H1 (cell line): Measurements from ENCODE around the gene SCN3A. TPM values are rescaled to one million over a fixed set of nuclear protein-coding genes. Genes with fewer than 3 reads are reported as not detected.

Source experiments
- CTCF ChIA-PET: fragments of 300-600 bp; sonication (Branson Sonifier 250); formaldehyde crosslinking; loops from one replicate; lab custom pipeline; 2021; ENCODE audit not compliant: partially characterized antibody; lab: Charles Lee
- POLR2A ChIA-PET: fragments of 300-600 bp; sonication (Branson Sonifier 250); formaldehyde crosslinking; loops from one replicate; lab custom pipeline; 2021; ENCODE audit warnings: inconsistent platforms; ENCODE audit not compliant: partially characterized antibody; lab: Charles Lee
- DNase-seq, 2 experiments: peaks; one replicate each; pipeline versions ENCODE4 v3.0.0 to v3.0.0-alpha.2; 2010 to 2022; ENCODE audit warnings: low spot score in 2 of 2, low read depth in 1 of 2, mixed read lengths in 1 of 2
- FAIRE-seq: peaks from 2 replicates; lab custom pipeline; 2011; peaks lifted over from hg19 to GRCh38; lab: Jason Lieb, UNC
- H2AFZ ChIP-seq: 2 replicates; pipeline ENCODE4 v1.8.1; 2012; ENCODE audit warnings: low read length, inconsistent platforms
- H2AK5ac ChIP-seq: 2 replicates; pipeline ENCODE4 v1.6.1; 2013; ENCODE audit warnings: low read depth, low read length
- H2BK120ac ChIP-seq: replicated peaks from 2 replicates; pipeline ENCODE3; 2013; ENCODE audit warnings: low read depth, low read length, inconsistent platforms
- H2BK12ac ChIP-seq: 2 replicates; pipeline ENCODE4 v1.6.1; 2013; ENCODE audit warnings: low read depth, low read length
- H2BK15ac ChIP-seq: 2 replicates; pipeline ENCODE4 v1.6.1; 2013; ENCODE audit warnings: low read length
- H2BK20ac ChIP-seq: 2 replicates; pipeline ENCODE4 v1.6.1; 2013; ENCODE audit warnings: low read length
- H2BK5ac ChIP-seq: 2 replicates; pipeline ENCODE4 v1.6.1; 2013; ENCODE audit warnings: low read depth, low read length
- H3K14ac ChIP-seq: 2 replicates; pipeline ENCODE4 v1.6.1; 2013; ENCODE audit warnings: inconsistent platforms; ENCODE audit not compliant: insufficient read length
- H3K18ac ChIP-seq: 2 replicates; pipeline ENCODE4 v1.6.1; 2013; ENCODE audit warnings: low read length; ENCODE audit errors: extremely low read depth
- H3K23ac ChIP-seq: 2 replicates; pipeline ENCODE4 v1.6.1; 2013; ENCODE audit warnings: inconsistent platforms; ENCODE audit not compliant: insufficient read length
- H3K23me2 ChIP-seq: 2 replicates; pipeline ENCODE4 v1.6.1; 2013; ENCODE audit warnings: low read depth, low read length
- H3K27ac ChIP-seq: 2 replicates; pipeline ENCODE4 v1.6.1; 2011; ENCODE audit warnings: low read depth, low read length, inconsistent platforms
- H3K27me3 ChIP-seq, 4 experiments: replicated peaks in 1 of 4; 1 replicate in 1 of 4; 2 replicates in 3 of 4; pipeline versions ENCODE4 v1.6.1 to v1.8.1; 2011 to 2013; ENCODE audit warnings: low read length in 3 of 4, mild to moderate bottlenecking in 3 of 4, inconsistent platforms in 2 of 4, mixed read lengths in 2 of 4, moderate library complexity in 1 of 4; ENCODE audit not compliant: control insufficient read depth in 3 of 4, insufficient read depth in 3 of 4; ENCODE audit errors: extremely low read depth in 1 of 4
- H3K36me3 ChIP-seq, 4 experiments: 2 replicates each; pipeline versions ENCODE4 v1.6.1 to v1.8.1; 2011 to 2013; ENCODE audit warnings: mild to moderate bottlenecking in 4 of 4, low read length in 3 of 4, moderate library complexity in 2 of 4, control low read depth in 1 of 4, inconsistent platforms in 1 of 4; ENCODE audit not compliant: insufficient read depth in 4 of 4, control insufficient read depth in 2 of 4
- H3K4ac ChIP-seq: replicated peaks from 2 replicates; pipeline ENCODE3; 2013; ENCODE audit warnings: low read length, low read depth, mixed read lengths, inconsistent platforms; ENCODE audit not compliant: insufficient read length
- H3K4me1 ChIP-seq, 4 experiments: replicated peaks in 1 of 4; 1 replicate in 1 of 4; 2 replicates in 3 of 4; pipeline versions ENCODE4 v1.6.1 to v1.8.1; 2011 to 2013; ENCODE audit warnings: low read length in 3 of 4, inconsistent platforms in 2 of 4, mixed read lengths in 1 of 4; ENCODE audit not compliant: insufficient read depth in 4 of 4, control insufficient read depth in 3 of 4
- H3K4me2 ChIP-seq, 2 experiments: 2 replicates each; pipeline versions ENCODE4 v1.6.1 to v1.8.1; 2011 to 2013; ENCODE audit warnings: low read depth in 2 of 2, low read length in 2 of 2, control low read depth in 1 of 2, inconsistent platforms in 1 of 2, mild to moderate bottlenecking in 1 of 2; ENCODE audit not compliant: insufficient read depth in 1 of 2
- H3K4me3 ChIP-seq, 4 experiments: fragments of 200-600, 300-600 bp in 1 of 4; sonication (generic), shearing (Covaris generic), sonication (Bioruptor Twin) in 1 of 4; 2 replicates each; pipeline versions ENCODE4 v1.5.1 to v1.8.1; 2011 to 2016; ENCODE audit warnings: low read length in 4 of 4, low read depth in 3 of 4, control low read depth in 2 of 4, inconsistent platforms in 2 of 4, mild to moderate bottlenecking in 2 of 4, mixed read lengths in 1 of 4, moderate library complexity in 1 of 4; ENCODE audit not compliant: insufficient read depth in 2 of 4; ENCODE audit errors: extremely low read depth in 1 of 4
- H3K56ac ChIP-seq: replicated peaks from 2 replicates; pipeline ENCODE3; 2013; ENCODE audit warnings: low read depth, mild to moderate bottlenecking, mixed read lengths, low read length, inconsistent platforms; ENCODE audit not compliant: insufficient read length
- H3K79me1 ChIP-seq: 2 replicates; pipeline ENCODE4 v1.6.1; 2013; ENCODE audit warnings: low read depth, low read length, control low read depth
- H3K79me2 ChIP-seq, 2 experiments: 2 replicates each; pipeline versions ENCODE4 v1.6.1 to v1.8.1; 2012 to 2013; ENCODE audit warnings: low read length in 2 of 2, mild to moderate bottlenecking in 2 of 2, inconsistent platforms in 1 of 2; ENCODE audit not compliant: insufficient read depth in 2 of 2, control insufficient read depth in 1 of 2
- H3K9ac ChIP-seq, 4 experiments: replicated peaks in 1 of 4; 1 replicate in 1 of 4; 2 replicates in 3 of 4; pipeline versions ENCODE4 v1.6.1 to v1.8.1; 2011 to 2013; ENCODE audit warnings: low read depth in 3 of 4, low read length in 3 of 4, control low read depth in 2 of 4, mild to moderate bottlenecking in 2 of 4, moderate library complexity in 2 of 4, inconsistent platforms in 1 of 4; ENCODE audit errors: extremely low read depth in 1 of 4
- H3K9me3 ChIP-seq, 2 experiments: 2 replicates each; pipeline versions ENCODE4 v1.6.1 to v1.8.1; 2012 to 2013; ENCODE audit warnings: mild to moderate bottlenecking in 2 of 2, moderate library complexity in 2 of 2, control low read depth in 1 of 2, inconsistent platforms in 1 of 2, low read depth in 1 of 2, low read length in 1 of 2, mixed read lengths in 1 of 2; ENCODE audit not compliant: insufficient read depth in 2 of 2
- H4K20me1 ChIP-seq, 2 experiments: replicated peaks in 1 of 2; 2 replicates each; pipeline versions ENCODE3 to v1.8.1; 2011 to 2013; ENCODE audit warnings: inconsistent platforms in 2 of 2, low read length in 2 of 2, mild to moderate bottlenecking in 1 of 2; ENCODE audit not compliant: insufficient read depth in 2 of 2, control insufficient read depth in 1 of 2
- H4K5ac ChIP-seq: 2 replicates; pipeline ENCODE4 v1.6.1; 2013; ENCODE audit warnings: low read length, low read depth, mixed read lengths, inconsistent platforms; ENCODE audit not compliant: insufficient read length
- H4K8ac ChIP-seq: 2 replicates; pipeline ENCODE4 v1.8.0; 2013; ENCODE audit warnings: mild to moderate bottlenecking, moderate library complexity, low read length, inconsistent platforms; ENCODE audit not compliant: insufficient read depth; ENCODE audit errors: extremely low read depth
- H4K91ac ChIP-seq: replicated peaks from 2 replicates; pipeline ENCODE3; 2013; ENCODE audit warnings: low read length, mixed read lengths, inconsistent platforms; ENCODE audit not compliant: insufficient read length
- ATF3 ChIP-seq: IDR thresholded peaks from 2 replicates; pipeline ENCODE4 v1.6.1; 2011; ENCODE audit warnings: low read depth, mild to moderate bottlenecking, low read length; ENCODE audit not compliant: insufficient read depth
- E2F6 ChIP-seq: IDR thresholded peaks from 2 replicates; pipeline ENCODE4 v1.6.1; 2012; ENCODE audit warnings: inconsistent platforms
- GABPA ChIP-seq: IDR thresholded peaks from 2 replicates; pipeline ENCODE4 v1.6.1; 2011; ENCODE audit warnings: mild to moderate bottlenecking, low read length, moderate library complexity, borderline replicate concordance; ENCODE audit not compliant: insufficient read depth
- JUN ChIP-seq: IDR thresholded peaks from 2 replicates; pipeline ENCODE4 v1.6.1; 2011; ENCODE audit warnings: low read depth, mild to moderate bottlenecking, improper control_type of control experiment, low read length
- KDM5A ChIP-seq: fragments of 200-600 bp; IDR thresholded peaks from 2 replicates; pipeline ENCODE4 v1.7.1; 2012; ENCODE audit warnings: mild to moderate bottlenecking, low read length, inconsistent platforms, mixed read lengths
- POLR2A ChIP-seq, 2 experiments: IDR thresholded peaks; 1 replicate in 1 of 2; 2 replicates in 1 of 2; pipeline ENCODE4 v1.6.1; 2011; ENCODE audit warnings: low read depth in 2 of 2, low read length in 2 of 2, mild to moderate bottlenecking in 2 of 2; ENCODE audit errors: control extremely low read depth in 1 of 2
- POU5F1 ChIP-seq: IDR thresholded peaks from 2 replicates; pipeline ENCODE4 v1.6.1; 2011; ENCODE audit warnings: low read depth, mild to moderate bottlenecking, low read length, moderate library complexity
- RAD21 ChIP-seq, 2 experiments: IDR thresholded peaks in 1 of 2; conservative IDR thresholded peaks in 1 of 2; 2 replicates each; pipeline ENCODE4 v1.6.1; 2011; ENCODE audit warnings: low read depth in 2 of 2, low read length in 2 of 2, improper control_type of control experiment in 1 of 2, inconsistent platforms in 1 of 2, mild to moderate bottlenecking in 1 of 2, moderate library complexity in 1 of 2
- SRF ChIP-seq: IDR thresholded peaks from 2 replicates; pipeline ENCODE4 v1.6.1; 2011; ENCODE audit warnings: mild to moderate bottlenecking, low read depth, low read length, moderate library complexity
- SUZ12 ChIP-seq: fragments of 200-600 bp; sonication (generic); IDR thresholded peaks from 2 replicates; pipeline ENCODE4 v1.6.1; 2012; ENCODE audit warnings: mild to moderate bottlenecking, inconsistent platforms, low read length, moderate library complexity, mixed read lengths
- TBP ChIP-seq: IDR thresholded peaks from 2 replicates; pipeline ENCODE4 v1.6.1; 2011; ENCODE audit warnings: low read depth, low read length, improper control_type of control experiment
- YY1 ChIP-seq: IDR thresholded peaks from 2 replicates; pipeline ENCODE4 v1.6.1; 2011; ENCODE audit warnings: low read depth, mild to moderate bottlenecking, low read length
- ZNF274 ChIP-seq: IDR thresholded peaks from 2 replicates; pipeline ENCODE4 v1.7.0; 2012; ENCODE audit warnings: low read length, borderline replicate concordance; ENCODE audit errors: extremely low read depth
- WGBS, 2 experiments: shearing (Covaris generic) in 1 of 2; methylation state at CpG; one replicate each; pipeline versions ENCODE4 v1.1.6 to v1.1.7; 2013 to 2015; ENCODE audit warnings: low lambda C conversion rate in 2 of 2, mixed read lengths in 2 of 2, inconsistent platforms in 1 of 2, low coverage in 1 of 2, missing lambda C conversion rate in 1 of 2; ENCODE audit not compliant: insufficient replicate concordance in 2 of 2, insufficient coverage in 1 of 2, insufficient read length in 1 of 2; ENCODE audit errors: extremely low coverage in 1 of 2, missing lambda C conversion rate in 1 of 2; 5-methylcytosine and 5-hydroxymethylcytosine counted together
- polyA plus RNA-seq, 7 experiments: library from polyadenylated mRNA; depleted of rRNA in 3 of 7; stranded (reverse) in 5 of 7; unstranded in 2 of 7; fragments of >200 nt in 5 of 7; fragments of 200-250 nt in 2 of 7; gene quantifications; 1 replicate in 5 of 7; 2 replicates in 1 of 7; 4 replicates in 1 of 7; pipeline versions ENCODE4 v1.2.1 to v1.2.3, GENCODE V29; 2011 to 2013; ENCODE audit warnings: missing spikeins in 2 of 7, mixed read lengths in 2 of 7
- total RNA-seq: library from RNA; stranded (reverse); fragmentation: NEBNext Ultra II Directional; extraction: Animal tissue kit (Norgen Biotek cat#: 25700); gene quantifications from 2 replicates; pipeline ENCODE4 v1.2.1, GENCODE V29; 2021
- TF ChIP-seq, protein P1 (sequence below): IDR thresholded peaks from 2 replicates; pipeline ENCODE4 v1.6.1; 2012; ENCODE audit warnings: inconsistent platforms

Gene SCN3A
- total and polyA plus RNA-seq, 2 of the 8 experiments (the other 6 are each of a cell fraction or from before 2014, with no cell fraction given): 0.02 TPM; not detected in 1

GRCh38 chr2:165237056-165237455, 33.2 kb upstream of the SCN3A start:
- Histone ChIP-seq H3K23me2 (no peaks in the 10 kb centered on the region), H2BK15ac (no peak overlapping the region), H2BK120ac (no peak overlapping the region), H4K8ac (no peak overlapping the region), H3K9ac (no peak overlapping the region), H3K79me1 (no peaks in the 10 kb centered on the region), H2BK20ac (no peak overlapping the region), H3K56ac (no peak overlapping the region), H3K18ac (no peak overlapping the region), H4K91ac (no peak overlapping the region), H3K14ac (no peak overlapping the region), H3K9me3 (no peaks in the 10 kb centered on the region), H3K27ac (no peak overlapping the region), H3K4ac (no peak overlapping the region), H3K27me3 (no peaks in the 10 kb centered on the region), H2AK5ac (no peak overlapping the region), H4K5ac (no peak overlapping the region), H2BK5ac (no peak overlapping the region), H3K4me1 (no peaks in the 10 kb centered on the region), H3K4me2 (no peak overlapping the region), H3K4me3 (no peak overlapping the region), H4K20me1 (no peaks in the 10 kb centered on the region), H2BK12ac (no peak overlapping the region), H3K36me3 (no peaks in the 10 kb centered on the region), H2AFZ (no peak overlapping the region), H3K23ac (no peak overlapping the region), H3K79me2 (no peaks in the 10 kb centered on the region)
- CTCF ChIA-PET: interaction anchor here (1.0 to 1.1 kb wide), 2 partner anchors 33 to 221 kb away, joined by 3 read pairs; partner anchors contain the start of gene SCN3A
- DNase-seq (no peak), FAIRE-seq (no peak)
- POLR2A ChIA-PET: no interaction called here
- 73% methylated on average over 2 of the region's 2 CpGs; no CpG with 5 or more reads in 1 of the 2 experiments for WGBS, 2 experiments
- TF ChIP-seq, protein P1, sequence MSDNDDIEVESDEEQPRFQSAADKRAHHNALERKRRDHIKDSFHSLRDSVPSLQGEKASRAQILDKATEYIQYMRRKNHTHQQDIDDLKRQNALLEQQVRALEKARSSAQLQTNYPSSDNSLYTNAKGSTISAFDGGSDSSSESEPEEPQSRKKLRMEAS: no peak
- TF ChIP-seq POLR2A (IDR thresholded peaks at IDR 0.05; ENCODE audit: control extremely low read depth in 1 of 2, low read depth in 2 of 2, low read length in 2 of 2): no peak
- TF ChIP-seq RAD21 (IDR thresholded peaks at IDR 0.05 in 1 of 2, conservative IDR thresholded peaks at IDR 0.05 in 1 of 2; ENCODE audit: low read depth in 2 of 2, low read length in 2 of 2): no peak
- no peak for TF ChIP-seq ATF3
- TF ChIP-seq POU5F1: no peak
- TF ChIP-seq E2F6: no peak
- no peak for TF ChIP-seq SRF
- TF ChIP-seq TBP: no peak
- no peak for TF ChIP-seq SUZ12
- TF ChIP-seq GABPA: no peak
- no peak for TF ChIP-seq KDM5A
- TF ChIP-seq ZNF274: no peak
- no peak for TF ChIP-seq YY1
- TF ChIP-seq JUN: no peak
